UCSD-AML1 (cell line): ENCODE measurements around the gene GGT5.
A peak's percentile ranks its signal among the peaks of the same experiment; 100 is the strongest.
"Not testable (repeated sequence)": the region's sequence is repeated elsewhere in the genome, so short reads cannot be mapped to it uniquely, and the experiment has no call there.

Source experiments
- DNase-seq: peaks from one replicate; lab custom pipeline; 2025; ENCODE audit not compliant: unreplicated experiment; lab: John Stamatoyannopoulos, UW

Gene GGT5

GRCh38 chr22:24185501-24186351, 59.2 kb downstream of the GGT5 start:
- DNase-seq: no peak

GRCh38 chr22:24185001-24185500, 59.8 kb downstream of the GGT5 start:
- no peak for DNase-seq

- DNase-seq: no peak
Measured at GRCh38 chr22:24184057-24184798, 60.7 kb downstream of the GGT5 start.

- no peak for DNase-seq
Measured at GRCh38 chr22:24183321-24184031, 61.4 kb downstream of the GGT5 start.

GRCh38 chr22:24182900-24183246, 62.0 kb downstream of the GGT5 start:
- not testable (repeated sequence) for DNase-seq

GRCh38 chr22:24181996-24182899, 62.6 kb downstream of the GGT5 start:
- DNase-seq: peak; percentile 24

- no peak for DNase-seq
Measured at GRCh38 chr22:24181088-24181995, 63.5 kb downstream of the GGT5 start, which contains the start of gene SUSD2. Gene SUSD2, plus strand, starts transcription at chr22:24181487. Its CDS starts 33 bp downstream, at chr22:24181520.

GRCh38 chr22:24180316-24181087, 64.4 kb downstream of the GGT5 start:
- DNase-seq: no peak

GRCh38 chr22:24179478-24180210, 65.2 kb downstream of the GGT5 start:
- DNase-seq: no peak

GRCh38 chr22:24178502-24179440, 66.1 kb downstream of the GGT5 start:
- no peak for DNase-seq

- DNase-seq: no peak
Measured at GRCh38 chr22:24178021-24178431, 66.9 kb downstream of the GGT5 start.

GRCh38 chr22:24177456-24177855, 67.4 kb downstream of the GGT5 start:
- DNase-seq: no peak

- no peak for DNase-seq
Measured at GRCh38 chr22:24177045-24177444, 67.8 kb downstream of the GGT5 start.

GRCh38 chr22:24176630-24177029, 68.3 kb downstream of the GGT5 start:
- DNase-seq: no peak

GRCh38 chr22:24176040-24176439, 68.8 kb downstream of the GGT5 start:
- no peak for DNase-seq

GRCh38 chr22:24175160-24175808, 69.6 kb downstream of the GGT5 start:
- peak; percentile 70 for DNase-seq
